Measurements from ENCODE around the gene ZFYVE27.

DNA sequence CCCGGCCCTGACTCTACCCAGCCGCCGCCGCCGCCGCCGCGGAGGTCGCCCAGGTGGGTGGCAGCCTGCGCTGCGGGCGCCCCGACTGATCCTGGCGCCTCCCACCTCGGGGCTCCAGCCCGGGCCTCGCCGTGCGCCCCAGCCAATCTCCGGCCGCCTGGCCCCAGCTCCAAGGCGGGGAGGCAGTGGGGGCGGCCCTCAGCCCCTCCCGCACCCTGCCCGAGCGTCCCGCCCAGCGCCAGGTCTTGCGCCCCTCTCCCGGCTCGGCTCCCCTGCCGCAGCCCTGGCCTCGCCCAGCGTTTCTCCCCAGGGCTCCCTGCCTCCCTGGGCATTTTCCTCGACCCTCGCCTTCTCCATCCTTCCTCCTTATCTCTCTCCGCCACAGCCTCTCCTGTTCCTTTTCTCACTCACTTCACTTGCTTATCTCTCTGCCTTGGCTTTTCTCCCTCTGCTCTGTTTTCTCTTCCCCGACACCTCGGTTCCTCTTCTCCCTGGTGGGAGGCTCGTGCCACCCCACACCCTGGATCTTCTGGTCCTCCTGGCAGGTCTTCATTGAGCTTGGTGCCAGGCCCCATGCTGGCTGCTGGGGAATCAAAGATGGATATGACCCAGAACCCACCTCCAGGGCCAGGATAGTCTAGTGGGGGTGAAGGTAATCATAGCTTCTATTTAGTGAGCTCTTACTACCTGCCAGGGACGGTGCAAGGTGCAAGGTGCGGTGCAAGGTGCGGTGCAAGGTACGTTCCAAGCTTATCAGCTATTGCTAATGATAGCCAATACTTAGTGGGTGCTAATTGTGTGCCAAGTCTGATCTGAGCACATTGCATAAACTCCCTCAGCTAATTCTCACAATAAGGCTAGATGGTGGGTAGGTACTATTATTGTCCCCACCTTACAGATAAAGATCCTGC lies 35.2 kb downstream of the ZFYVE27 start, which contains the start of gene SFRP5:
- TF ChIP-seq, protein P1, sequence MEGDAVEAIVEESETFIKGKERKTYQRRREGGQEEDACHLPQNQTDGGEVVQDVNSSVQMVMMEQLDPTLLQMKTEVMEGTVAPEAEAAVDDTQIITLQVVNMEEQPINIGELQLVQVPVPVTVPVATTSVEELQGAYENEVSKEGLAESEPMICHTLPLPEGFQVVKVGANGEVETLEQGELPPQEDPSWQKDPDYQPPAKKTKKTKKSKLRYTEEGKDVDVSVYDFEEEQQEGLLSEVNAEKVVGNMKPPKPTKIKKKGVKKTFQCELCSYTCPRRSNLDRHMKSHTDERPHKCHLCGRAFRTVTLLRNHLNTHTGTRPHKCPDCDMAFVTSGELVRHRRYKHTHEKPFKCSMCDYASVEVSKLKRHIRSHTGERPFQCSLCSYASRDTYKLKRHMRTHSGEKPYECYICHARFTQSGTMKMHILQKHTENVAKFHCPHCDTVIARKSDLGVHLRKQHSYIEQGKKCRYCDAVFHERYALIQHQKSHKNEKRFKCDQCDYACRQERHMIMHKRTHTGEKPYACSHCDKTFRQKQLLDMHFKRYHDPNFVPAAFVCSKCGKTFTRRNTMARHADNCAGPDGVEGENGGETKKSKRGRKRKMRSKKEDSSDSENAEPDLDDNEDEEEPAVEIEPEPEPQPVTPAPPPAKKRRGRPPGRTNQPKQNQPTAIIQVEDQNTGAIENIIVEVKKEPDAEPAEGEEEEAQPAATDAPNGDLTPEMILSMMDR (conservative IDR thresholded peaks at IDR 0.05), result no peak
- no peak for TF ChIP-seq ZFX (IDR thresholded peaks at IDR 0.05)
